ENCODE results near the gene ATF7.

DNA sequence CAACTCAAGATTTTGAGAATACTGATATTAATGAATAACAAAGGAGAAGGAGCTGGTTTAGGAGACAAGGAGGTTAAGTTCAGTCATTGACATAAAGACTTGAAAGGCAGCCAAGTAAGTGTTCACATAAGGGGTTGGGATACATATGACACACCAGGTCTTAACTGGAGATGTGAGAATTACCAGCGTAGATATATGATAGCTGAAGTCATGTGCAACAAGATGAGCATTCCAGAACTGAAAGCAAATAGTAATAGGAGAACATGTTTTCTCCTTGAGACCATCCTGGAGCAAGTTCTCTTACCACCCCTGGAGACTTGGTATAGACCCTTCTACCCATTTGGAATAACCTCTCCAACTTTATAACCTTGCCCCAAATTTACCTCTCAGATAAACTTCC lies 75.6 kb downstream of the ATF7 start:
- TF ChIP-seq EZH2 (IDR thresholded peaks at IDR 0.05) (no peak), POLR2AphosphoS5 (IDR thresholded peaks at IDR 0.05; ENCODE audit: borderline replicate concordance, low read depth, low read length) (no peak), FOXP2 (optimal IDR thresholded peaks at IDR 0.05; ENCODE audit: control extremely low read depth, extremely low read length, insufficient read depth) (no peak)
